K562 (cell line): ENCODE measurements around the gene ADAM8. TPM values are rescaled to one million over a fixed set of nuclear protein-coding genes. Genes with fewer than 3 reads are reported as not detected.

ENCODE experiments used
- AFF1 ChIP-seq, 2 experiments: fragments of 450-650 bp; IDR thresholded peaks; 2 replicates each; pipeline ENCODE4 v1.6.1; 2018; ENCODE audit warnings: mild to moderate bottlenecking in 2 of 2, low read depth in 1 of 2; ENCODE audit not compliant: partially characterized antibody in 2 of 2
- ARID2 ChIP-seq: fragments of 450-650 bp; IDR thresholded peaks from 2 replicates; pipeline ENCODE4 v1.6.1; 2017; ENCODE audit warnings: antibody characterized with exemption, mild to moderate bottlenecking
- ARID3B ChIP-seq: fragments of 250-450 bp; sonication (Bioruptor Pico); IDR thresholded peaks from 2 replicates; pipeline ENCODE4 v1.4.0; 2020; ENCODE audit warnings: borderline replicate concordance
- CREB3 ChIP-seq: fragments of 450-650 bp; conservative IDR thresholded peaks from 2 replicates; pipeline ENCODE4 v1.6.1; 2016; ENCODE audit warnings: missing genetic modification characterization, low read depth, mild to moderate bottlenecking, missing compliant biosample characterization, moderate library complexity
- EWSR1 ChIP-seq: fragments of 450-650 bp; IDR thresholded peaks from 2 replicates; pipeline ENCODE4 v1.6.1; 2018; ENCODE audit warnings: borderline replicate concordance, mild to moderate bottlenecking, low read depth, moderate library complexity; ENCODE audit not compliant: partially characterized antibody
- HDAC2 ChIP-seq: fragments of 450-650 bp; IDR thresholded peaks from 2 replicates; pipeline ENCODE4 v1.6.1; 2016; ENCODE audit warnings: mild to moderate bottlenecking
- HMG20A ChIP-seq: fragments of 450-650 bp; formaldehyde crosslinking; conservative IDR thresholded peaks from 2 replicates; pipeline ENCODE4 v1.4.0; 2020; ENCODE audit warnings: mild to moderate bottlenecking, mixed read lengths
- KLF1 ChIP-seq: fragments of 450-650 bp; IDR thresholded peaks from 2 replicates; pipeline ENCODE4 v1.6.1; 2016; ENCODE audit warnings: missing genetic modification characterization, missing compliant biosample characterization
- MCM5 ChIP-seq: fragments of 450-650 bp; IDR thresholded peaks from 2 replicates; pipeline ENCODE4 v1.6.1; 2016; ENCODE audit warnings: low read depth
- NCOR1 ChIP-seq: fragments of 450-650 bp; IDR thresholded peaks from 2 replicates; pipeline ENCODE4 v1.6.1; 2016; ENCODE audit warnings: mild to moderate bottlenecking, moderate library complexity
- PRDM10 ChIP-seq: fragments of 450-650 bp; IDR thresholded peaks from 2 replicates; pipeline ENCODE4 v1.6.1; 2018; ENCODE audit not compliant: partially characterized antibody
- RBM25 ChIP-seq: fragments of 200-400 bp; formaldehyde crosslinking; IDR thresholded peaks from 2 replicates; pipeline ENCODE4 v1.6.1; 2018; ENCODE audit warnings: low read length, low read depth, moderate library complexity; ENCODE audit not compliant: severe bottlenecking
- SRF ChIP-seq, 2 experiments: fragments of 250-450, 450-650 bp in 1 of 2; sonication (Bioruptor Pico) in 1 of 2; sonication (generic) in 1 of 2; formaldehyde crosslinking; IDR thresholded peaks; 2 replicates each; pipeline versions ENCODE4 v1.5.0 to v1.5.1; 2020 to 2022; ENCODE audit warnings: mild to moderate bottlenecking in 1 of 2, missing genetic modification reagents in 1 of 2
- U2AF2 ChIP-seq: fragments of 200-400 bp; formaldehyde crosslinking; optimal IDR thresholded peaks from 2 replicates; pipeline ENCODE3; 2017; ENCODE audit warnings: low read depth, mild to moderate bottlenecking, low read length
- ZNF121 ChIP-seq: sonication (generic); formaldehyde crosslinking; conservative IDR thresholded peaks from 2 replicates; pipeline ENCODE4 v1.8.0; 2022; ENCODE audit warnings: missing genetic modification reagents
- ZNF143 ChIP-seq: sonication (generic); formaldehyde crosslinking; IDR thresholded peaks from 2 replicates; pipeline ENCODE4 v1.9.0; 2022; ENCODE audit warnings: mild to moderate bottlenecking, missing genetic modification reagents
- ZNF282 ChIP-seq: sonication (generic); formaldehyde crosslinking; IDR thresholded peaks from 2 replicates; pipeline ENCODE4 v1.8.1; 2023; ENCODE audit warnings: missing genetic modification reagents
- polyA plus RNA-seq, 8 experiments: library from polyadenylated mRNA; depleted of rRNA in 4 of 8; stranded (reverse) in 5 of 8; unstranded in 3 of 8; fragments of >200 nt; fragmentation: Nextera tagmentation in 2 of 8; fragmentation: Illumina TruSeq in 1 of 8; extraction: Ambion mirVana in 2 of 8; extraction: Trizol in 1 of 8; gene quantifications; 2 replicates each; pipeline versions ENCODE4 v1.2.1 to v1.2.3, GENCODE V29; 2011 to 2014; ENCODE audit warnings: inconsistent platforms in 1 of 8, missing spikeins in 1 of 8
- total RNA-seq, 7 experiments: library from RNA; depleted of rRNA in 6 of 7; stranded (reverse); fragments of >200 nt in 6 of 7; fragmentation: Illumina TruSeq in 2 of 7; extraction: Trizol in 2 of 7; gene quantifications; 2 replicates each; pipeline versions ENCODE4 v1.2.1 to v1.2.3, GENCODE V29; 2011 to 2021; ENCODE audit warnings: low replicate concordance in 1 of 7

The ADAM8 gene
- total and polyA plus RNA-seq, 9 of the 15 experiments (the other 6 are each of a cell fraction or from before 2014, with no cell fraction given): 0.07 to 7.0 (median 1.1) TPM

- no peak for TF ChIP-seq PRDM10
- peak in 1 of 2 experiments; percentile 26; a peak in 1 of 4 replicates for TF ChIP-seq SRF (CRISPR knock-in tag; IDR thresholded peaks at IDR 0.05)
- TF ChIP-seq ZNF143: no peak
- TF ChIP-seq CREB3 (tag): no peak
- no peak for TF ChIP-seq MCM5
- 0 out of 2 replicates have a peak, but pooled peaks have one; percentile 45 for TF ChIP-seq KLF1 (tag)
- TF ChIP-seq ZNF282 (CRISPR knock-in tag): no peak
- no peak for TF ChIP-seq AFF1 (IDR thresholded peaks at IDR 0.05; ENCODE audit: low read depth in 1 of 2, partially characterized antibody in 2 of 2)
- no peak for TF ChIP-seq HDAC2
- no peak for TF ChIP-seq ARID3B (CRISPR knock-in tag)
- TF ChIP-seq ARID2: no peak
- TF ChIP-seq EWSR1: no peak
- TF ChIP-seq ZNF121 (CRISPR knock-in tag): no peak
- no peak for TF ChIP-seq RBM25
- TF ChIP-seq NCOR1: peak; percentile 84
- no peak for TF ChIP-seq U2AF2
- no peak for TF ChIP-seq HMG20A (CRISPR knock-in tag)
These were observed 31.0 kb downstream of the ADAM8 start (continued) for GRCh38 chr10:133245439-133246235.
